RCC 7860 (cell line): Measurements from ENCODE around the gene ZNF880.
"Not testable (repeated sequence)": the region's sequence is repeated elsewhere in the genome, so short reads cannot be mapped to it uniquely, and the experiment has no call there.

Experiments
- DNase-seq: peaks from one replicate; pipeline ENCODE4 v3.0.0-alpha.2; 2015; ENCODE audit warnings: low spot score
- FAIRE-seq: peaks from 2 replicates; lab custom pipeline; 2012; peaks lifted over from hg19 to GRCh38; lab: Jason Lieb, UNC

ZNF880 gene

GRCh38 chr19:52369559-52370340 is at the start of gene ZNF880:
Gene ZNF880, plus strand, starts transcription at chr19:52369923. Its CDS starts 43 bp downstream, at chr19:52369966.
- DNase-seq: no peak
- FAIRE-seq: no peak

- DNase-seq (no peak), FAIRE-seq (no peak)
Measured at GRCh38 chr19:52322429-52322828, 47.3 kb upstream of the ZNF880 start.

DNA sequence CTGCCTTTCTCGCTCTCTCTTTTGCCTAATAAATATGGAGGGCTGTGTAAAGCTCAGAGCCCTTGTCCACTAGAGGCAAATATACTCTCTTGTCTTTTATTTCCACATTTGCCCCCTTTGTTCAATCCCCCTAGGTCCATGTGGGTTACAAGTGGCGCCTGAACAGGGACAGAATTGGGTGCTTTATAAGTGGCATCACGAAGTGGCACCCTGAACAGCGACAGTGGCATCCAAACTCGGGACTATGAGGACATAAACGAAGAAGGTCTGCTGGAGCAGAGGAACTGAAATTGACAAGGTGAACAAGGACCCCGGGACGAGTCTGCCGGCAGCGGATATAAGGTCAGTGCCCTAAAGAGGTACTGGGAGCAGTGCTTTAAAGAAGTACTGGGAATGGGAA is 38.0 kb upstream of the ZNF880 start:
- DNase-seq (no peak), FAIRE-seq (no peak)

DNA sequence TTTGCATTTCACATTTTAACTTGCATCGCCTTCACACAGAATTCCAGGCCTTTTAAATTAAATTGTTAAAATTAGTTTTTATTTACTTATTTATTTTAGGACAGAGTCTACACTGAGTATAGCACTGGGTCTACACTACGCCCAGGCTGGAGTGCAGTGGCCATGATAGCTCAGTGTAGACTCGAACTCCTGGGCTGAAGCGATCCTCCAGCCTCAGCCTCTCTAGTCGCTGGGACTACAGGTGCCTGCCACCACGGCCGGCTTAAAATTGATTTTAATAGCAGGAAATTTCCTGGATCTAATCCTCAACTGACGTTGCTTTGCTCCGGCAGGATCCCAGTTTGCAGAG is 34.0 kb upstream of the ZNF880 start:
- DNase-seq: no peak
- no peak for FAIRE-seq

DNA sequence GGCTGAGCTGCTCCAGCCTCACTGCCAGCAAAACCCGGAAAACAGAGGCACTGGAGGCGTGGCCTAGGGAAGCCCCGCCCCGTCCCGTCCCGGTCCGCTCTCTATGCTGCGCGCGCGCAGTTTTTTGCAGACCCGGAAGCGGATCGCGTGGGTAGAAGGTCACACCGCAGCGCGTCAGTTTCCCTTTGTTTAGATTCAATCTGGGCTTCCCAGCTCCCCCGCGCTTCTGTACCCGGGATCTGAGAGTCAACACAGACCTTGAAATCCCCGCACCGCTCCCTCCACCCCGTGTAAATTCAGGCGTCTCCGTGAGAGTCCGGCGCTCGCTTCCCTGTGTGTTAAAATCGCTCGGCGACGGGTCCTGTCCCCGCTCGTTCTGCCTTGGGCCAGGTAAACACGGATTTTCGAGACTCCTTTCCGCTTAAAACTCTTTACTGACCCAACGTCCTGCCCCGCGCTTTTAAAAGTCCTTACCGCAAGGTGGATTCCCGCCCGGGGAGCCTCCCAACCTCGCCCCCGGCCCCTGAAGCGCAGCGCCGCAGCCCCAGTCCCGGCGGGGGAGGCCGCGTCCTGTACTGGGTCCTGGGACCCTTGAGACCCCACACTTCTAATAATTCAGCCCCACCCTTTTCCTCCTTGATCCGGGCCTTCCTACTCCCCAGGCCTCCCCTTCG is 33.5 kb upstream of the ZNF880 start, which contains the start of gene ZNF610:
Gene ZNF610, plus strand, starts transcription at position 127 of the 674 bp plus-strand sequence. CDS start 12,930 bp downstream, outside the sequence.
- no peak for FAIRE-seq
- DNase-seq: peak; percentile 48

- FAIRE-seq (no peak), DNase-seq (no peak)
Measured at GRCh38 chr19:52336791-52337381, 32.8 kb upstream of the ZNF880 start.

DNA sequence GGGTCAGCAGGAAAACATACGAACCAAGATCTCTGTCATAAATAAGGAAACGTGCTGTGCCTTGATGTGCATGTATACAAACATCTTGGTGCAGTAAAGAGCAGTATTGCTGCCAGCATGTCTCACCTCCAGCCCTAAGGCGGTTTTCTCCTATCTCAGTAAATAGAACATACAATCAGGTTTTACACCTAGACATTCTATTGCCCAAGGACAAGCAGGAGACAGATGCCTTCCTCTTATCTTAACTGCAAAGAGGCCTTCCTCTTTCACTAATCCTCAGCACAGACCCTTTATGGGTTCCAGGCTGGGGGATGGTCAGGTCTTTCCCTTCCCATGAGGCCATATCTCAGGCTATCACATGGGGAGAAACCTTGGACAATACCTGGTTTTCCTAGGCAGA is 30.7 kb upstream of the ZNF880 start:
- not testable (repeated sequence) for FAIRE-seq

GRCh38 chr19:52343548-52343947 is 26.2 kb upstream of the ZNF880 start:
- FAIRE-seq (no peak), DNase-seq (no peak)

More for the DNA sequence above, 30.7 kb upstream of the ZNF880 start:
- DNase-seq: not testable (repeated sequence)

GRCh38 chr19:52345162-52345561 is 24.6 kb upstream of the ZNF880 start:
- DNase-seq (no peak), FAIRE-seq (no peak)

DNA sequence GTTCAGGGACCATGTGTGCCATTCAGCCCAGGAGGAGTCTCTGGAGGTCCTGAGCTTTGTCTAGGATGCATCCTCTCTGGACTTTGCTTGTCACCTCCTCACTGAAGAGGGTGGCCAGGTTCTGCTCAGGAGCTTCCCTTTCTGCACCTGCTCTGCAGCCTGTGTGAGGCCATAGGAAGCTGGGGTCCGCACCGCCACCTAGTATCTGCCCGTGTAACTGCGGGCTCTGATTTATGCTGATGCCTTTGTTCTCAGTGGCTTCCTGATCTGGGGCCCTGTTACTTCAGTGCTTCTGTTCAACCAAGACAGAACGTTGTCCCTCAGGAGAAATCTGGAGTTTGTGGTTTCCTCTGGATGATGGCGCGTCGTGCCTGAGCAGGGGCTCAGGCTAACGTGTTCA is 18.2 kb upstream of the ZNF880 start:
- FAIRE-seq (no peak), DNase-seq (no peak)

- FAIRE-seq (no peak), DNase-seq (no peak)
Measured at GRCh38 chr19:52366414-52366824, 3.3 kb upstream of the ZNF880 start.

GRCh38 chr19:52370341-52370710 is 603 bp downstream of the ZNF880 start:
- FAIRE-seq (no peak), DNase-seq (no peak)

DNA sequence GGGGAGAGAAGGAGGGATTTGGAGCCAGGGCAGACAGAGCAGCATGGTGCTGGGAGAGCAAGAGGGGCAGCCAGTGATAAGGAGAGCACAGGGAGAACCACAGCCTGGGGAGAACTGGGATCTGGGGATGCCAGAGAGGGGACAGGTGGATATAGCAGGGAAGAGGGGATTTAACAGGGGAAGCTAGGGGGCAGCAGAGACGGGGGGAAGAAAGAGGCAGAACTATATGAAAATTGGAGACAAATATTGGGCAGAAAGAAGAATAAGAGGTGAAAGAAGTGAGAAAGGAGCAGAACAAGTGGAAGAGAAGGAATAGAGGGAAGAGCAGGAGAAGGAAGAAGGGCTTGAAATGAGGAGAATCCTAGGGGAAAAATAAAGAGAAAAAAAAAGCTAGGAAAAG is 21.4 kb downstream of the ZNF880 start:
- FAIRE-seq (no peak), DNase-seq (no peak)

DNA sequence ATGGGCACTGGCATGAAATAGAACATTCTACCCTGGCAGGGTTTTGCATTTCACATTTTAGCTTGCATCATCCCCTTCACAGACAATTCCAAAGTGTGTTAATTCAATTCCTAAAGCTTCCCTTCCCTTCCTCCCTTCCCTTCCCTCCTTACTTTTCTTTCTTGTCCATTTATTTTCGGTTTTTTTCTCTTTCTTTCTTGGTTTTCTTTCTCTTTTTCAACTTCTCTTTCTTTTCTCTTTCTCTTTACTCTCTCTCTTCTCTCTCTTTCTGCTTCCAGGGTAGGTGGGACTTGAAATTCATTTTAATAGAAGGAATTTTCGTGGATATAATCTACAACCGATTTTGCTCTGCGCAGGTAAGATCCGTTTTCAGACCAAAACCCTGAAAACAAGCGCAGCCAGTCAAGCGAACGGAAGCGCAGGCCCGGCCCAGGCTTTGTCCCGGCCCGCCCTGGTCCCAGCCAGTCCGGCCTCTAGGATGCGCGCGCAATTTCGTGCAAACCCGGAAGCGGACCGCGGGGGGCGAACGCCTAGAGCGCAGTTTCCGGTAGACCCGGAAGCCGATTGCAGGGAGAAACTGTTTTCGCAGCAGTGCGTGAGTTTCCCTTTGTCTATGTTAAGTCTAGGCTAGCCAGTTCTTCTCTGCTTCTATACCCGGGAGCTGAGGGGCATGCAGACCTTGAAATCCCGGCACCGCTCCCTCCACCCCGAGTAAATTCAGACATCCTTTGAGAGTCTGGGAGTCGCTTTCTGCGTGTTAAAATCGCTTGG is 27.8 kb downstream of the ZNF880 start, which contains the start of gene ZNF528:
Gene ZNF528, plus strand, starts transcription at position 540 of the 771 bp plus-strand sequence. CDS start 4,165 bp downstream, outside the sequence.
- DNase-seq (peak; percentile 74), FAIRE-seq (peak; percentile 14)

DNA sequence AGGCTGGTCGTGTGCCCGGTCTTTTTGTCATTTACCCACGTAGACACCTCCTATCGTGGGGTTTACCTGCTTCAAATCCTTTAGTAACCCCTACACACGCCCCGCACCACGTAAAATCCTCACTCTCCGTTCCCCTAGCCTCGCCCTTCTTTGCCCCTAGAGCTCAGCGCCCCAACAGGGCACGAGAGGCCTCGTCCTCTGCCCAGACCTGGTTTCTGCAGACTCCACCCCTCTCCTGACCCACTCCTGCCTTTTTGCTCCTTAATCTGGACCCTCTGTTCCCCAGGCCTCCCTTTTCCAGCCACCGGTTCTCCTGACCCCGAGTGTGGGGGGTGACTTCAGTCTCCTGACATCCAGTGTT is 28.3 kb downstream of the ZNF880 start:
- no peak for DNase-seq
- no peak for FAIRE-seq

- FAIRE-seq (no peak), DNase-seq (no peak)
Measured at GRCh38 chr19:52410276-52410675, 40.6 kb downstream of the ZNF880 start.

- FAIRE-seq (no peak), DNase-seq (no peak)
Measured at GRCh38 chr19:52415711-52416110, 46.0 kb downstream of the ZNF880 start.

GRCh38 chr19:52428937-52429336 is 59.2 kb downstream of the ZNF880 start, which contains the start of gene ZNF534:
Gene ZNF534, plus strand, starts transcription at chr19:52429148. Its CDS starts 2,327 bp downstream, at chr19:52431475.
- FAIRE-seq (no peak), DNase-seq (no peak)
